ENCODE measurements around the gene PIK3R4.

- TF ChIP-seq POLR2A (IDR thresholded peaks at IDR 0.05) = no peak
- TF ChIP-seq, protein P1, sequence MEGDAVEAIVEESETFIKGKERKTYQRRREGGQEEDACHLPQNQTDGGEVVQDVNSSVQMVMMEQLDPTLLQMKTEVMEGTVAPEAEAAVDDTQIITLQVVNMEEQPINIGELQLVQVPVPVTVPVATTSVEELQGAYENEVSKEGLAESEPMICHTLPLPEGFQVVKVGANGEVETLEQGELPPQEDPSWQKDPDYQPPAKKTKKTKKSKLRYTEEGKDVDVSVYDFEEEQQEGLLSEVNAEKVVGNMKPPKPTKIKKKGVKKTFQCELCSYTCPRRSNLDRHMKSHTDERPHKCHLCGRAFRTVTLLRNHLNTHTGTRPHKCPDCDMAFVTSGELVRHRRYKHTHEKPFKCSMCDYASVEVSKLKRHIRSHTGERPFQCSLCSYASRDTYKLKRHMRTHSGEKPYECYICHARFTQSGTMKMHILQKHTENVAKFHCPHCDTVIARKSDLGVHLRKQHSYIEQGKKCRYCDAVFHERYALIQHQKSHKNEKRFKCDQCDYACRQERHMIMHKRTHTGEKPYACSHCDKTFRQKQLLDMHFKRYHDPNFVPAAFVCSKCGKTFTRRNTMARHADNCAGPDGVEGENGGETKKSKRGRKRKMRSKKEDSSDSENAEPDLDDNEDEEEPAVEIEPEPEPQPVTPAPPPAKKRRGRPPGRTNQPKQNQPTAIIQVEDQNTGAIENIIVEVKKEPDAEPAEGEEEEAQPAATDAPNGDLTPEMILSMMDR (IDR thresholded peaks at IDR 0.05) = no peak
These were observed 6.8 kb downstream of the PIK3R4 start for GRCh38 chr3:130739848-130740247.

All from breast epithelium (tissue), 3 donors.